ENCODE measurements around the gene AAK1.

Gene AAK1

DNA sequence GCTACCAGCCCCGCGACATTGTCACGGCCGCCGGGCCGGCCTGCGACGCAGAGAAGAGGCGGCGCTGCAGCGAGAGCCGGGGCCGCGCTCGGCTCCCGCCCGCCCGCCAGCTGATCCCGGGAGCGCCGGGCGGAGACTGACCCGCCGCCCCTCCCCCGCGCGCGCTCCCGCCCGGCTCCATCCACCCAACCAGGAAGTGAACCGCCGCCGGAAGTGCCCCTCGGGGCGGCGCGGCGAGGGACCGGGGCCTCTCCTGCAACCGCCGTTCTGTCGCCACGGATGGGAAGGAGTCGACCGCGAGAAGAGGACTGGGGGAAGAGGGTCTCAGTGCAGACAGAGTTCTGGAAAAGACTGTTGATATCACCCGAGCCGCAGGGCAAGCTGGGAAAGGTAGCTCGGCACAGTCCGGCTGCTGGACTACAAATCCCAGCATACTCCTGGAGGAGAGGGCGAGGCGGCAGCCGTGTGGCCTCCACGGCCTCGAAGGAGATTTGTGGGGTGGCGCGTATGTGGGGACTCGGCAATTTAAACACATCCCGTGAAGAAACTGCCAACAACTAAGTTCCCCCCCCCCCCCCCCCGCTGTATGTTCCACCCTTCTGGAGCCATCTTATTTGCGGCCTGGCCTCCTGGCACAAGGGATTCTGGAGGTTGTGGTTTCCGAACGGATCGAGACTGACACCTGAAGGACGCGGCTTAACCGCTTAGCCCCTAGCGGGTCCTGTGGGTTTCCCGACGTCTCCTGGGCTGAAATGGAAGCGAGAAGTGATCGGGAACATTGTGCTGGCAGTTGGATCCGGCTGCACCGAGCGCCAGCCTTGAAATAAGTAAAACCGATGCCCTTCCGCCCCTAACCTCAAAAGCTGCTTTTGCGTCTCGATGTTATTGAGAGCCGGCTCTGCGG is at the start of gene AAK1:
TSS of gene AAK1 (minus strand) at position 138 of the 904 bp plus-strand sequence. CDS start 699 bp downstream, outside the sequence.
- H3K9ac ChIP-seq (ENCODE audit: low read depth, low read length) = peak within 1 kb of the TSS; percentile 65
- H3K4me2 ChIP-seq (ENCODE audit: insufficient read depth, low read length) = peak within 1 kb of the TSS; percentile 87
- peak within 1 kb of the TSS; percentile 73 for H2AFZ ChIP-seq (ENCODE audit: low read depth, low read length)
- H3K27ac ChIP-seq (ENCODE audit: low read length) = peak within 1 kb of the TSS; percentile 96
- peaks cover 76% of the 10 kb centered on the region for H3K4me1 ChIP-seq (ENCODE audit: insufficient read depth, low read length)
- no peaks in the 10 kb centered on the region for H3K27me3 ChIP-seq (ENCODE audit: insufficient read depth, low read length, poor library complexity)
- peaks cover 31% of the 10 kb centered on the region for H4K20me1 ChIP-seq (ENCODE audit: insufficient read depth, low read length)
- DNase-seq = peak; percentile 93
- H3K4me3 ChIP-seq (ENCODE audit: low read depth in 1 of 2, low read length in 2 of 2) = peak within 1 kb of the TSS; percentile 73 to 75
- H3K9me3 ChIP-seq (ENCODE audit: insufficient read depth, low read length, severe bottlenecking) = no peaks in the 10 kb centered on the region
- peaks cover 58% of the 10 kb centered on the region for H3K79me2 ChIP-seq (ENCODE audit: insufficient read depth, low read length)
- ATAC-seq (ENCODE audit: insufficient read depth, low read depth) = peak; percentile 63
- no peak for TF ChIP-seq EZH2 (IDR thresholded peaks at IDR 0.05; ENCODE audit: borderline replicate concordance, low read depth, low read length, severe bottlenecking)
- TF ChIP-seq, protein P1, sequence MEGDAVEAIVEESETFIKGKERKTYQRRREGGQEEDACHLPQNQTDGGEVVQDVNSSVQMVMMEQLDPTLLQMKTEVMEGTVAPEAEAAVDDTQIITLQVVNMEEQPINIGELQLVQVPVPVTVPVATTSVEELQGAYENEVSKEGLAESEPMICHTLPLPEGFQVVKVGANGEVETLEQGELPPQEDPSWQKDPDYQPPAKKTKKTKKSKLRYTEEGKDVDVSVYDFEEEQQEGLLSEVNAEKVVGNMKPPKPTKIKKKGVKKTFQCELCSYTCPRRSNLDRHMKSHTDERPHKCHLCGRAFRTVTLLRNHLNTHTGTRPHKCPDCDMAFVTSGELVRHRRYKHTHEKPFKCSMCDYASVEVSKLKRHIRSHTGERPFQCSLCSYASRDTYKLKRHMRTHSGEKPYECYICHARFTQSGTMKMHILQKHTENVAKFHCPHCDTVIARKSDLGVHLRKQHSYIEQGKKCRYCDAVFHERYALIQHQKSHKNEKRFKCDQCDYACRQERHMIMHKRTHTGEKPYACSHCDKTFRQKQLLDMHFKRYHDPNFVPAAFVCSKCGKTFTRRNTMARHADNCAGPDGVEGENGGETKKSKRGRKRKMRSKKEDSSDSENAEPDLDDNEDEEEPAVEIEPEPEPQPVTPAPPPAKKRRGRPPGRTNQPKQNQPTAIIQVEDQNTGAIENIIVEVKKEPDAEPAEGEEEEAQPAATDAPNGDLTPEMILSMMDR (IDR thresholded peaks at IDR 0.05; ENCODE audit: borderline replicate concordance, extremely low read depth, low read length, poor library complexity, severe bottlenecking) = peak; percentile 14
- H3K36me3 ChIP-seq (ENCODE audit: insufficient read depth, low read length) = peaks cover 32% of the 10 kb centered on the region

DNA sequence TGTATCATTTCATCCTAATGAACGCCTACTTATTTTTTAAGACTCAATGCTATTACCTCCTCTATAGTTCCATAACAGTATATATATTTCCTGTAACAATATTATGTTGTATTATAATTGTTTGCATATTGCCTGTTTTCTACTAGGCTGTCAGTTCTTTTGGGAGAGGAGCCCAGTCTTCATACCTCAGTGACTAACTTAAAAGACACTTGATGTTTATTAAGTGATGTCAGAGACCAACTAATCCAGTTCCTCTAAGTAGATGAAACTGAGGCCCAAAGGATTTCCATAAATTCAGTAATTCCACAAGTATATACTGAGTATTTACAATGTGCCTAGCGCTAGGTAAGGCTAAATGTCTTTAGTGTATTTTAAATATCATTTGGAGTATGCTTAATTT is 48.9 kb upstream of the AAK1 start:
- Histone ChIP-seq H3K27me3 (ENCODE audit: insufficient read depth, low read length, poor library complexity) (no peaks in the 10 kb centered on the region), H3K9me3 (ENCODE audit: insufficient read depth, low read length, severe bottlenecking) (no peaks in the 10 kb centered on the region), H2AFZ (ENCODE audit: low read depth, low read length) (no peak overlapping the region), H4K20me1 (ENCODE audit: insufficient read depth, low read length) (no peaks in the 10 kb centered on the region), H3K4me1 (ENCODE audit: insufficient read depth, low read length) (peaks cover 75% of the 10 kb centered on the region), H3K27ac (ENCODE audit: low read length) (peak overlapping the region; percentile 97), H3K79me2 (ENCODE audit: insufficient read depth, low read length) (no peaks in the 10 kb centered on the region), H3K9ac (ENCODE audit: low read depth, low read length) (peak overlapping the region; percentile 58; the same call in 1 of the 2 replicates), H3K4me2 (ENCODE audit: insufficient read depth, low read length) (peak overlapping the region; percentile 51), H3K4me3 (ENCODE audit: low read depth in 1 of 2, low read length in 2 of 2) (no peak overlapping the region), H3K36me3 (ENCODE audit: insufficient read depth, low read length) (no peaks in the 10 kb centered on the region)
- DNase-seq = no peak
- TF ChIP-seq, protein P1 (IDR thresholded peaks at IDR 0.05; ENCODE audit: borderline replicate concordance, extremely low read depth, low read length, poor library complexity, severe bottlenecking) = no peak
- no peak for TF ChIP-seq EZH2 (IDR thresholded peaks at IDR 0.05; ENCODE audit: borderline replicate concordance, low read depth, low read length, severe bottlenecking)
- ATAC-seq (ENCODE audit: insufficient read depth, low read depth) = no peak

DNA sequence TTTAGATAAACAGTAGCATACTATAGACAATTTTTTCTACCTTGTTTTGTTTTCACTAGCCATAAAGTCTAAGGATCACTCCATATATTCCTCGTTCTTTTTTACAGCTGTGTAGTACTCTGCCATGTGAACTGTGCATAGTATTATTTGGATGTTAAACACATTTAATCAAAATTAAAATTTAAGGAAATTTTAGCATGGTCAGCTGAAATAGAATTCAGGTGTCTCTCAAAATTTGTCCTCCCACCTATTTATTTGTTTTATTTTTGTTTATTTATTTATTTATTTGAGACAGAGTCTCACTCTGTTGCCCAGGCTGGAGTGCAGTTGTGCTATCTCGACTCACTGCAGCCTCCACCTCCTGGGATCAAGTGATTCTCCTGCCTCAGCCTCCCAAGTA is 46.4 kb upstream of the AAK1 start:
- peaks cover 56% of the 10 kb centered on the region for H3K4me1 ChIP-seq (ENCODE audit: insufficient read depth, low read length)
- no peak overlapping the region for H3K4me2 ChIP-seq (ENCODE audit: insufficient read depth, low read length)
- ATAC-seq (ENCODE audit: insufficient read depth, low read depth) (no peak), DNase-seq (no peak)
- no peak overlapping the region for H3K4me3 ChIP-seq (ENCODE audit: low read depth in 1 of 2, low read length in 2 of 2)
- no peaks in the 10 kb centered on the region for H3K79me2 ChIP-seq (ENCODE audit: insufficient read depth, low read length)
- H3K9ac ChIP-seq (ENCODE audit: low read depth, low read length) = no peak overlapping the region
- no peaks in the 10 kb centered on the region for H3K27me3 ChIP-seq (ENCODE audit: insufficient read depth, low read length, poor library complexity)
- H2AFZ ChIP-seq (ENCODE audit: low read depth, low read length) = no peak overlapping the region
- H3K9me3 ChIP-seq (ENCODE audit: insufficient read depth, low read length, severe bottlenecking) = no peaks in the 10 kb centered on the region
- H3K27ac ChIP-seq (ENCODE audit: low read length) = no peak overlapping the region
- no peaks in the 10 kb centered on the region for H4K20me1 ChIP-seq (ENCODE audit: insufficient read depth, low read length)
- TF ChIP-seq, protein P1 (IDR thresholded peaks at IDR 0.05; ENCODE audit: borderline replicate concordance, extremely low read depth, low read length, poor library complexity, severe bottlenecking) = no peak
- H3K36me3 ChIP-seq (ENCODE audit: insufficient read depth, low read length) = no peaks in the 10 kb centered on the region
